HUES48 (cell line): ENCODE measurements around the gene ELL.

Experiments
- H3K27ac ChIP-seq: one replicate; pipeline ENCODE4 v1.7.0; 2013; ENCODE audit warnings: low read depth, low read length, inconsistent platforms
- H3K27me3 ChIP-seq: 2 replicates; pipeline ENCODE4 v1.6.1; 2013; ENCODE audit warnings: mild to moderate bottlenecking, low read length; ENCODE audit not compliant: control insufficient read depth, insufficient read depth
- H3K36me3 ChIP-seq: 2 replicates; pipeline ENCODE4 v1.6.1; 2013; ENCODE audit warnings: low read length; ENCODE audit not compliant: control insufficient read depth, insufficient read depth
- H3K4me1 ChIP-seq: 2 replicates; pipeline ENCODE4 v1.6.1; 2013; ENCODE audit warnings: mild to moderate bottlenecking, low read length; ENCODE audit not compliant: control insufficient read depth, insufficient read depth
- H3K4me3 ChIP-seq: 2 replicates; pipeline ENCODE4 v1.5.1; 2013; ENCODE audit warnings: mild to moderate bottlenecking, low read depth, low read length
- H3K9ac ChIP-seq: 2 replicates; pipeline ENCODE4 v1.6.1; 2013; ENCODE audit warnings: mild to moderate bottlenecking, low read depth, low read length, moderate library complexity
- H3K9me3 ChIP-seq: 2 replicates; pipeline ENCODE4 v1.6.1; 2013; ENCODE audit warnings: low read length; ENCODE audit not compliant: control insufficient read depth, insufficient read depth

ELL gene

GRCh38 chr19:18515959-18516358, 5.9 kb downstream of the ELL start:
- Histone ChIP-seq H3K4me3 (no peak overlapping the region), H3K9me3 (no peaks in the 10 kb centered on the region), H3K4me1 (peaks cover 6% of the 10 kb centered on the region; the same call in 1 of the 2 replicates), H3K36me3 (no peaks in the 10 kb centered on the region), H3K9ac (no peak overlapping the region), H3K27ac (no peak overlapping the region), H3K27me3 (no peaks in the 10 kb centered on the region)

DNA sequence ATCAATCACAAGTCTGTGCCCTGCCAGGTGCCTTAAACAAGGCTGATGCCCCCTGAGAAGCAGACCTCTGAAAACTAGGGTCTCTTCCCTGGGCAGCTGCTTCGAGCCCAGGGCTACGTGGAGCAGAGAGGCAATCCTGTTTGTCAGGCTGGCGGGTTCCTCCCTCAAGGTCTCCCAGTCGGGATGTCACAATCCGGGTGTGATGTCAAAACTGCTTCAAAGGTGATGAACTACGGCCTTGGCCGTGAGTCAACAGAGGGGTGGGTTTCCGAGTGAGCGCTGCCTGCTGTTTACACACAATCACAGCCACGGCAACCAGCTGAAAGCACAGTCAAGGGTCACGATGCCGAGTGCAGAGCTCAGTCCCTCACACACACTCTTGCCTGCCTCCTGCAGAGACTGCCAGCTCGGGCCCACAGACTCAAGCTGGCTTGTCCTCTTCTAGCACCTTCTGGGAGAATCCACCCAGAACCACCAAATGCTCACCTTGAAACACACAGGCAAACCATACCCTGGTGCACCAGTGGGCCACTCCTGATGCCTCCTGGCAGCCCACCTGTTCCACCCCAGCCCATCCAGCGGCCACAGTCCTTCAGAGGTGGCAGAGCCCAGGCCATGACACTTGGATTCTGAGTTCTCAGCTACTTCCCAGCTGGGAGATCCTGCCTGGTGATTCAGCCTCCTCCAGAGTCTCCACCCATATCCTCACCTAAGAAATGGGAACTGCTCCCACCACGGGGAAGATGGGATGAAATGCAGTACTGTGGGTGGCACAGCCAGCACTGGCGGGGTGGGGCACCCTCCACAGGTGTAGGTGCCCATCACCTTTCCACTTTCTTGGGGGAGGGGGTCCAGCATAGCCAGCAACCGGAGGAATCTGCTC, 6.8 kb downstream of the ELL start:
- Histone ChIP-seq H3K4me3 (no peak overlapping the region), H3K27me3 (no peaks in the 10 kb centered on the region), H3K9me3 (no peaks in the 10 kb centered on the region), H3K36me3 (no peaks in the 10 kb centered on the region), H3K27ac (no peak overlapping the region), H3K9ac (no peak overlapping the region), H3K4me1 (peaks cover 3% of the 10 kb centered on the region; the same call in 1 of the 2 replicates)

GRCh38 chr19:18513868-18514267, 8.0 kb downstream of the ELL start:
- H3K27ac ChIP-seq, result no peak overlapping the region
- H3K9me3 ChIP-seq, result no peaks in the 10 kb centered on the region
- H3K4me1 ChIP-seq, result no peaks in the 10 kb centered on the region
- H3K9ac ChIP-seq, result no peak overlapping the region
- H3K27me3 ChIP-seq, result no peaks in the 10 kb centered on the region
- H3K4me3 ChIP-seq, result no peak overlapping the region
- no peaks in the 10 kb centered on the region for H3K36me3 ChIP-seq

GRCh38 chr19:18510216-18510615, 11.7 kb downstream of the ELL start:
- Histone ChIP-seq H3K27ac (no peak overlapping the region), H3K4me1 (no peaks in the 10 kb centered on the region), H3K27me3 (no peaks in the 10 kb centered on the region), H3K9me3 (no peaks in the 10 kb centered on the region), H3K36me3 (no peaks in the 10 kb centered on the region), H3K4me3 (no peak overlapping the region), H3K9ac (no peak overlapping the region)

- H3K27ac ChIP-seq, result no peak overlapping the region
Observed at GRCh38 chr19:18508585-18508984, 13.3 kb downstream of the ELL start.

GRCh38 chr19:18507727-18508440, 14.0 kb downstream of the ELL start:
- Histone ChIP-seq H3K27me3 (no peaks in the 10 kb centered on the region), H3K36me3 (no peaks in the 10 kb centered on the region), H3K9ac (no peak overlapping the region), H3K9me3 (no peaks in the 10 kb centered on the region), H3K4me1 (no peaks in the 10 kb centered on the region), H3K4me3 (no peak overlapping the region), H3K27ac (no peak overlapping the region)

More at GRCh38 chr19:18508585-18508984, 13.3 kb downstream of the ELL start:
- Histone ChIP-seq H3K27me3 (no peaks in the 10 kb centered on the region), H3K9ac (no peak overlapping the region), H3K4me1 (no peaks in the 10 kb centered on the region), H3K4me3 (no peak overlapping the region), H3K36me3 (no peaks in the 10 kb centered on the region), H3K9me3 (no peaks in the 10 kb centered on the region)

DNA sequence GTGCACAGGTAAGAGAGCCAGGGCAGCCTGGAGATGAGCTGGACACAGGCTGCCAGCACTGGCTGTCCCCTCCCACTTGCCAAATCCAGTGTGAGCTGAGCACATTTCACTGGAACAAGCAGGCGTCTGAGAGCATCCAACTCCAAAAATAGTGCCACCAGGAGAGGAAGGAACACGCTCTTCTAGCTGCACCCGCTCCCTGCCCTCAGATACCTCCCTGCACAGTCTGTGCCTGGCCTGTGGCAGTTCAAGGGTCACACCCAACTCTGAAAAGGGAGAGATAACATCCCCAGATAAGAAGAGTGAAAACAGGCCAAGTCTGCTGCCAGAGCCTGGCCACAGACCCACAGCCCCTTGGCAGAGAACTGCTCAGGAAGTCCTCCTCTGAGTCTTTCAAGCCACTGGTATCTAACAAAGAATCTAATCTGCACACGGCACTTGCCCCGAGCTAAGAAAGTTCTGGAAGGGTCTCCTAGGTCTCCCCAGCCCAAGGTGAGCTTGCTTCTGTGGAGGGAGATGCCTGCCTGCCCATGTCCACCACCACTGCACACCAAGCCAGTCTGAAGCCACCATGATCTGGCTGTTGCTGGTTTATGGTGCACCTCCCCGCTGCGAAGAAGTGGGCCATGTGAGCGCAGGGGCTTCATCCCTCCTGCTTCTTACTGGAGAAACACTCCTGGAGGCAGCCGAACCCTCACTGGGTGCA, 14.7 kb downstream of the ELL start:
- Histone ChIP-seq H3K4me3 (no peak overlapping the region), H3K27me3 (no peaks in the 10 kb centered on the region), H3K9me3 (no peaks in the 10 kb centered on the region), H3K27ac (peak overlapping the region; percentile 35), H3K4me1 (no peaks in the 10 kb centered on the region), H3K9ac (no peak overlapping the region), H3K36me3 (no peaks in the 10 kb centered on the region)

- H3K27me3 ChIP-seq, result no peaks in the 10 kb centered on the region
- no peak overlapping the region for H3K9ac ChIP-seq
- H3K36me3 ChIP-seq, result no peaks in the 10 kb centered on the region
- H3K4me3 ChIP-seq, result no peak overlapping the region
- H3K9me3 ChIP-seq, result no peaks in the 10 kb centered on the region
- H3K27ac ChIP-seq, result no peak overlapping the region
- no peaks in the 10 kb centered on the region for H3K4me1 ChIP-seq
Observed at GRCh38 chr19:18506101-18506930, 15.6 kb downstream of the ELL start.

DNA sequence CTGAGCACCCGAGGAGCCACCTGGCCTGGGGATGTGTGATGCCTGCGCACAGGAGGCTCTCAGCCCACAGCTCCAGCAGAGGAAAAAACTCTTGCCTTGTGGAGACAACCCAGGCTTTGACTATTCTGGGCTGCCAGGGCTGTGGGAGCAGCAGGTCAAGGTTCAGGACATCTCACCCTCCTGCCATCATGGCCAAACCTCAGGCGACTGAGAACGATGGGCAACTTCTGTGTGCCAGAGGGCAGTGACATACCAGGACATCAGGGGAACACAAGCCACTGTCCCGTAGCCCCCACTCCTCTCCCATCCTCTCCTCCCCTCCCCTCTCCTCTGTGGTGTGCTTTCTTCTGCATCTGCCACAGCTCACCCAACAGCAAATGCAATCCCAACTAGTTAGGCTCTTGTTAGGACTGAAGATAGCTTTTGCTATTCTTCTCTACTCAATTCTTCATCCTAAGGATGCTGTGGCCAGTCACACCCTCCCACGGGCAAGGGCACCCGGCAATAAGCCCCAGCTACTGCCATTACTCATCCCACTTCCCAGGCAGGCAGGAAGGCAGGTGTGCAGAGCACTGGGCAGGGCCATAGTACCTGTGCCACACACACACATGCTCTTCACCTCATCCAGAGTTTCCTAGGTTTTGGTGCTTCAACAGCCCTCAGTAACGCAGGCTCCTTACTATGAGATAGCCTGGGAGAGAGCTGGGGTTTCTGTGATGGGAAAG, 16.8 kb downstream of the ELL start:
- Histone ChIP-seq H3K4me3 (no peak overlapping the region), H3K9ac (no peak overlapping the region), H3K27ac (no peak overlapping the region), H3K4me1 (no peaks in the 10 kb centered on the region), H3K9me3 (no peaks in the 10 kb centered on the region), H3K36me3 (no peaks in the 10 kb centered on the region), H3K27me3 (no peaks in the 10 kb centered on the region)
